ENCODE data around the gene PTPN3. TPM values are rescaled to one million over a fixed set of nuclear protein-coding genes. Genes with fewer than 3 reads are reported as not detected.

The PTPN3 gene
- total RNA-seq, 4 donors from 2014 or later = 3.1 to 9.0 (median 5.7) TPM

DNA sequence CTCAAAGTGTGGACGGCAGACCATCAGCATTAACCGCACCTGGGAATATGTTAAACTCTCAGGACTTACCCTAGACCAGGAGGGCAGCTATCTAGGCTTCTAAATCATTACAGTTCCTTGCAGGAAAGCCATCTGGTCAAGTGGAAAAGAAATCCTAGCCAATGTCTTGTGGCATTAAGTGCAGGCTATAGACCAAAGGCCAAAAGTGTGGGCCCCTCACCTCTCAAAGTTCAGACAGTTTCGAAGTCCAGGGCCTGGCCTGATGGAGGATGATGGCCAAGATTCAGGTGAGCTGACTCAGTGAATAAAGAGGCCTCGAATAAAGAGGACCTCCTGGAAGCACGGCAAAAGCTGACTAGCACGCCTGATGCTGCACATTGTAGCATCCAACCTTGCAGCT is 24.0 kb upstream of the PTPN3 start:
- TF ChIP-seq, protein P1, sequence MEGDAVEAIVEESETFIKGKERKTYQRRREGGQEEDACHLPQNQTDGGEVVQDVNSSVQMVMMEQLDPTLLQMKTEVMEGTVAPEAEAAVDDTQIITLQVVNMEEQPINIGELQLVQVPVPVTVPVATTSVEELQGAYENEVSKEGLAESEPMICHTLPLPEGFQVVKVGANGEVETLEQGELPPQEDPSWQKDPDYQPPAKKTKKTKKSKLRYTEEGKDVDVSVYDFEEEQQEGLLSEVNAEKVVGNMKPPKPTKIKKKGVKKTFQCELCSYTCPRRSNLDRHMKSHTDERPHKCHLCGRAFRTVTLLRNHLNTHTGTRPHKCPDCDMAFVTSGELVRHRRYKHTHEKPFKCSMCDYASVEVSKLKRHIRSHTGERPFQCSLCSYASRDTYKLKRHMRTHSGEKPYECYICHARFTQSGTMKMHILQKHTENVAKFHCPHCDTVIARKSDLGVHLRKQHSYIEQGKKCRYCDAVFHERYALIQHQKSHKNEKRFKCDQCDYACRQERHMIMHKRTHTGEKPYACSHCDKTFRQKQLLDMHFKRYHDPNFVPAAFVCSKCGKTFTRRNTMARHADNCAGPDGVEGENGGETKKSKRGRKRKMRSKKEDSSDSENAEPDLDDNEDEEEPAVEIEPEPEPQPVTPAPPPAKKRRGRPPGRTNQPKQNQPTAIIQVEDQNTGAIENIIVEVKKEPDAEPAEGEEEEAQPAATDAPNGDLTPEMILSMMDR (IDR thresholded peaks at IDR 0.05; ENCODE audit: low read depth) = no peak

- TF ChIP-seq, protein P1 (IDR thresholded peaks at IDR 0.05; ENCODE audit: low read depth) = no peak
Measured at GRCh38 chr9:109520475-109521132, 22.5 kb upstream of the PTPN3 start.

DNA sequence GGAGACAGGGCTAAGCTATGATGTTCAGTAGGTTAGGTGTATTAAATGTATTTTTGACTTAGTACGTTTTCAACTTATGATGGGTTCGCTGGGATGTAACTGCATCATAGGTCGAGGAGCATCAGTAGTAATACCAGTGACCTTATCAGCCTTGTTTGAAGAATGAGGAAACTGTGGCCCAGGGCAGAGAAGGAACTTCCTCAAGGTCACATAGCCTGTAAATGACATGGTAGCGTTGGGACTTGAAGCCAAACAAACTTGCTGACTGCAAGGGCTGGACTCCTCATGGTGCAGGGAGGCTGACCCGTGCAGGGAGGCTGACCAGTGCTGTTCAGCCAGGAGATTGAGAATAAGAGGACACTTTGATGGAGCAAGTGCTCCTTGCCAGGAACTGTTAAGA is 21.3 kb upstream of the PTPN3 start:
- TF ChIP-seq, protein P1 (IDR thresholded peaks at IDR 0.05; ENCODE audit: low read depth) = no peak

DNA sequence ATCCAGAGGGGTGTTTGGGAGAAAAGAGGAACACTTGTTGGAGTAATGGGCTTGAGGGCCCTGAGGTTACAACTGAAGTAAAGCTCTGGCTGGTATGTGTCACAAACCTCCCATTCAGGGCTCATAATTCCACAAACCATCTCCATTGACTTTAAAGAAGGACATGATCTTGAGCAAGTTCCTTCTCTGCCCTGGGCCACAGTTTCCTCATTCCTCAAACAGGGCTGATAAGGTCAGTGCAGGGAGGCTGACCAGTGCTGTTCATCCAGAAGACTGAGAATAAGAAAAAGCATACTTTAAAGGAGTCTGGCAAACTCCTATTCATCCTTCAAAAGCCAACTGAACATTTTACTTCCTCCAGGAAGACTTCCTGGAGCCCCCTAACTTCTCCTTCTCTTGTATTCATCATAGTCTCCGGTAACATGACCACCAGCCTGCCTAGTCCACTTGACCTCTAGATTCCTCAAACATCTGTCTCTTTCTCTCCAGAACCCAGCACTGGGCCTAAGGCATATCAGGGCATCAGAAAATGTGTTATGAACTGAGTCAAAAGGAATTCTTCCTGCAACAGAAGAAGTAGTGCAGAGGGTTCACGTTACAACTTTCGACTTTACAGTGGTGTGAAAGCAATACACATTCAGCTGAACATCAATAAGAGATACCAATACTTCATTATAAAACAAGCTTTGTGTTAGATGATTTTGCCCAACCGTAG is 20.7 kb upstream of the PTPN3 start:
- TF ChIP-seq, protein P1 (IDR thresholded peaks at IDR 0.05; ENCODE audit: low read depth) = no peak

DNA sequence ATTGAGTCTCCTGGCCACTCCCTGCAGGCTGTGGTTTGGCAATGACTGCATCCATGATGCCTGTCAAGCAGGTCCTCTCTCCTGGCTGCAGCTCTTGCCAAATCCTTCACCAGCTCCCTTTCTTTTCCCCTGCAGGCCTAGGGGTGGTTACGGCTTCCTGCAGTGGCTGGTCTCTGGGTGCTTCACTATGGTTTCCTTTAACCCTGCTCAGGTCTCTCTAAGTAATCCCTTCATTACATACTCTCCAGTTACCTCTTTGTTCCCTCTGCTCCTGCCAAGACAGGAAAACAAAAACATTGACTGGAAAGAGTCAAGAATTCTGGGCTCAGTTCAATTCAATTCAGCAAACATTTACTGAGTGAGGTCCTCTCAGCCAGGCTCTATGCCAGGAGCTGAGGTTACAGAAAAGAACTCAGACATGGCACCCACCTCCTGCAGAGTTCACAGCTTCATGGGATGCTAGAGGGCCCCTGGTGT is 19.8 kb upstream of the PTPN3 start:
- TF ChIP-seq, protein P1 (IDR thresholded peaks at IDR 0.05; ENCODE audit: low read depth) = no peak

GRCh38 chr9:109513871-109514270 is 15.8 kb upstream of the PTPN3 start:
- TF ChIP-seq, protein P1 (IDR thresholded peaks at IDR 0.05; ENCODE audit: low read depth) = no peak

GRCh38 chr9:109512170-109512756 is 14.2 kb upstream of the PTPN3 start:
- TF ChIP-seq, protein P1 (IDR thresholded peaks at IDR 0.05; ENCODE audit: low read depth) = no peak
